SU-DHL-6 (cell line): Measurements from ENCODE around the gene CAMSAP1.

ENCODE experiments used
- CTCF ChIP-seq: fragments of 200-600 bp; sonication (generic); IDR thresholded peaks from one replicate; pipeline ENCODE4 v1.5.1; 2017; ENCODE audit warnings: antibody characterized with exemption, mild to moderate bottlenecking, low read length, moderate library complexity; ENCODE audit not compliant: insufficient read depth, poor library complexity, severe bottlenecking
- EZH2phosphoT487 ChIP-seq: fragments of 200-600 bp; sonication (generic), shearing (Covaris generic); conservative IDR thresholded peaks from 2 replicates; pipeline ENCODE4 v1.6.1; 2018; ENCODE audit warnings: mild to moderate bottlenecking, antibody characterized with exemption, low read length, moderate library complexity, mixed read lengths

GRCh38 chr9:135920973-135921585 is 13.7 kb upstream of the CAMSAP1 start:
- TF ChIP-seq CTCF (no peak), EZH2phosphoT487 (no peak)
